Heart right ventricle (tissue), 16 donors: ENCODE data around the gene MTFMT. TPM values are rescaled to one million over a fixed set of nuclear protein-coding genes. Genes with fewer than 3 reads are reported as not detected.

ENCODE experiments used
- ATAC-seq, 8 donors: fragments of 200-7000 bp; cut with Tn5 transposase; one replicate each; pipeline ENCODE4 v1.9.1; 2020; ENCODE audit warnings: mild to moderate bottlenecking in 8 of 8, moderate library complexity in 8 of 8, moderate number of reproducible peaks in 1 of 8
- DNase-seq, 2 donors: peaks; one replicate each; pipeline ENCODE4 v3.0.0-alpha.2; 2020
- H3K27ac ChIP-seq, 10 donors: fragments of 200-600 bp; sonication (generic) in 2 of 10; one replicate each; pipeline versions ENCODE4 v1.5.0 to v1.8.0; 2020 to 2022; ENCODE audit warnings: mild to moderate bottlenecking in 3 of 10
- H3K27me3 ChIP-seq, 7 donors: fragments of 200-600 bp; one replicate each; pipeline ENCODE4 v1.8.0; 2021 to 2022; ENCODE audit warnings: mild to moderate bottlenecking in 2 of 7
- H3K36me3 ChIP-seq, 9 donors: fragments of 200-600 bp; sonication (generic) in 1 of 9; one replicate each; pipeline versions ENCODE4 v1.5.0 to v1.8.0; 2020 to 2022; ENCODE audit warnings: mild to moderate bottlenecking in 2 of 9
- H3K4me1 ChIP-seq, 9 donors: fragments of 200-600 bp; sonication (generic) in 1 of 9; one replicate each; pipeline versions ENCODE4 v1.5.0 to v1.8.0; 2020 to 2022; ENCODE audit warnings: mild to moderate bottlenecking in 4 of 9
- H3K4me3 ChIP-seq, 10 donors: fragments of 200-600 bp; sonication (generic) in 2 of 10; one replicate each; pipeline versions ENCODE4 v1.5.0 to v1.8.0; 2020 to 2022; ENCODE audit warnings: mild to moderate bottlenecking in 7 of 10, moderate library complexity in 2 of 10
- H3K9me3 ChIP-seq, 11 donors: fragments of 200-600 bp in 10 of 11; sonication (generic) in 2 of 11; one replicate each; pipeline versions ENCODE4 v1.5.0 to v1.8.0; 2013 to 2022; ENCODE audit warnings: mild to moderate bottlenecking in 2 of 11, control low read depth in 1 of 11, moderate library complexity in 1 of 11
- WGBS, 2 donors: extraction: QIAGEN DNeasy Blood & Tissue Kit; methylation state at CpG; one replicate each; pipeline ENCODE4 v1.1.7; 2013; ENCODE audit warnings: inconsistent platforms in 1 of 2; 5-methylcytosine and 5-hydroxymethylcytosine counted together
- intact Hi-C, 10 donors: fragments of 100-400 bp; cut with DNase I; formaldehyde crosslinking; loops; one replicate each; pipeline versions ENCODE4 v1.11.1 to v1.14.2; 2022
- polyA plus RNA-seq, 2 donors: library from polyadenylated mRNA; stranded (reverse); fragments of 200-250 nt; gene quantifications; one replicate each; pipeline ENCODE4 v1.2.3, GENCODE V29; 2013
- total RNA-seq, 10 donors: library from RNA; stranded (reverse); fragmentation: NEBNext Ultra II Directional in 3 of 10; extraction: Animal tissue kit (Norgen Biotek cat#: 25700) in 3 of 10; gene quantifications; one replicate each; pipeline versions ENCODE4 v1.2.1 to v1.2.4, GENCODE V29; 2021 to 2023
- TF ChIP-seq, protein P1 (sequence below), 9 donors: fragments of 200-600 bp; sonication (generic) in 2 of 9; IDR thresholded peaks; one replicate each; pipeline versions ENCODE4 v1.5.0 to v1.8.0; 2021 to 2022; ENCODE audit warnings: antibody characterized with exemption in 9 of 9, mild to moderate bottlenecking in 5 of 9, moderate library complexity in 1 of 9
- donor health status: Arrhythmogenic right ventricular cardiomyopathy.
- donor health status: ischemic (EF 13 %, LVEDD 7.1; RV severe dilation, severe dysfunction).
- donor health status: healthy with polysubstance abuse.
- donor health status: DM: no; HTN: yes; CAD: no.
- donor health status: DM: no; HTN: no; CAD: no.
- donor health status: ischemic (EF 25% LVEDD 6.9; RV normal size, moderate dysfunction).
- donor health status: ischemic (EF 25% LVEDD 5.7; RV mildly dilated, moderate dysfunction).
- donor health status: healthy.
- donor health status: DM: yes; HTN: yes; CAD: no.
- donor health status: Ischemic cardiomyopathy.
- donor health status: ischemic (EF 35%, LVEDD 5.7; RV mildly dilated, moderate dysfunction).
- donor health status: nonischemic (EF 11% LVEDD 7.7; RV severe dilation, severe dysfunction).
- donor health status: DM: yes; HTN: yes; CAD: no.
- donor health status: PGD.
- donor health status: ischemic (EF 29% LVEDD 5.4; RV normal size, mild dysfunction).
- donor health status: nonischemic (EF 23%, LVEDD 6.1; RV moderate dilation, normal function).

Gene MTFMT
- total and polyA plus RNA-seq, 12 donors = 5.5 to 21.9 (median 18.2) TPM

DNA sequence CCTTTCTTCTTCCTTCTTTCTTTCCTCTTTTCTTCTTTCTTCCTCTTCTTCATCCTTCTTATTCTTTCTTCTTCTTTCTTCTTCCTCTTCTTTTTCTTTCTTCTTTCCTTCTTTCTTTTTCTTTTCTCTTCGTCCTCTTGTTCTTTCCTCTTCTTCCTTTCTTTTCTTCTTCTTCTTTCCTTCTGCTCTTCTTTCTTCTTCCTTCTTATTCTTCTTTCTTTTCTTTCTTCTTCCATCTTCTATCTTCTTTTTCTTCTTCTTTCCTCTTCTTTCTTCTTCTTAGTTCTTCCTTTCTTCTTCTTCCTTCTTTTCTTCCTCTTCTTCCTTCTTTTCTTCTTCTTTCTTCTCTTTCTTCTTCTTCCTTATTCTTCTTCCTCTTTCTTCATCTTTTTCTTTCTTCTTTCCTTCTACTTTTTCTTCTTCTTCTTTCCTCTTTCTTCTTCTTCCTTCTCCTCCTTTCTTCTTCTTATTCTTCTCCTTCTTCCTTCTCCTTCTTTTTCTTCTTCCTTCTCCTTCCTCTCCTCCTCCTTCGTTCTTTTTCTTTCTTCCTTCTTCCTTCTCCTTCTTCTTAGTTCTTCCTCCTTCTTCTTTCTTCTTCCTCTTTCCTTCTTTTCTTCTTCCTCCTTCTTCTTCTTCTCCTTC is 77.5 kb downstream of the MTFMT start:
- Histone ChIP-seq H3K4me3 (no peak overlapping the region), H3K4me1 (no peaks in the 10 kb centered on the region), H3K27me3 (no peaks in the 10 kb centered on the region), H3K36me3 (peaks cover 0 to 24% (median 11%) of the 10 kb centered on the region in 9 donors), H3K9me3 (peaks cover 0 to 10% (median 0%) of the 10 kb centered on the region in 11 donors), H3K27ac (no peak overlapping the region)
- WGBS, 2 donors = 90 to 94% methylated on average over 2 of the region's 2 CpGs
- ATAC-seq (no peak), DNase-seq (no peak)
- intact Hi-C loops = no loop called here
- TF ChIP-seq, protein P1, sequence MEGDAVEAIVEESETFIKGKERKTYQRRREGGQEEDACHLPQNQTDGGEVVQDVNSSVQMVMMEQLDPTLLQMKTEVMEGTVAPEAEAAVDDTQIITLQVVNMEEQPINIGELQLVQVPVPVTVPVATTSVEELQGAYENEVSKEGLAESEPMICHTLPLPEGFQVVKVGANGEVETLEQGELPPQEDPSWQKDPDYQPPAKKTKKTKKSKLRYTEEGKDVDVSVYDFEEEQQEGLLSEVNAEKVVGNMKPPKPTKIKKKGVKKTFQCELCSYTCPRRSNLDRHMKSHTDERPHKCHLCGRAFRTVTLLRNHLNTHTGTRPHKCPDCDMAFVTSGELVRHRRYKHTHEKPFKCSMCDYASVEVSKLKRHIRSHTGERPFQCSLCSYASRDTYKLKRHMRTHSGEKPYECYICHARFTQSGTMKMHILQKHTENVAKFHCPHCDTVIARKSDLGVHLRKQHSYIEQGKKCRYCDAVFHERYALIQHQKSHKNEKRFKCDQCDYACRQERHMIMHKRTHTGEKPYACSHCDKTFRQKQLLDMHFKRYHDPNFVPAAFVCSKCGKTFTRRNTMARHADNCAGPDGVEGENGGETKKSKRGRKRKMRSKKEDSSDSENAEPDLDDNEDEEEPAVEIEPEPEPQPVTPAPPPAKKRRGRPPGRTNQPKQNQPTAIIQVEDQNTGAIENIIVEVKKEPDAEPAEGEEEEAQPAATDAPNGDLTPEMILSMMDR (IDR thresholded peaks at IDR 0.05) = no peak

Other genes with a start within 250 kb of the MTFMT start
- gene PIF1, start 204.0 kb downstream of the MTFMT start, total RNA-seq = 1 to 10 TPM in 2 of 10 donors, under 1 TPM in 8; 0.22 to 2.9 (median 0.45) TPM
- gene PIF1, start 204.0 kb downstream of the MTFMT start, polyA plus RNA-seq = 1 to 10 TPM in 1 of 2 donors, under 1 TPM in 1; 0.38 to 1.6 TPM
- gene PLEKHO2, start 187.7 kb downstream of the MTFMT start, total RNA-seq = 10 to 100 TPM in 3 of 10 donors, 1 to 10 TPM in 7; 5.9 to 24.2 (median 9.7) TPM
- gene PLEKHO2, start 187.7 kb downstream of the MTFMT start, polyA plus RNA-seq = 10 to 100 TPM in 1 of 2 donors, 1 to 10 TPM in 1; 7.2 to 10.2 TPM
- gene ANKDD1A, start 117.7 kb downstream of the MTFMT start, total RNA-seq = 1 to 10 TPM in 7 of 10 donors, under 1 TPM in 3; 0.70 to 1.9 (median 1.3) TPM
- 1 to 10 TPM; 1.1 to 1.9 TPM for gene ANKDD1A, start 117.7 kb downstream of the MTFMT start, polyA plus RNA-seq
- 10 to 100 TPM; 36.4 to 56.6 (median 45.9) TPM for gene SPG21, start 39.7 kb downstream of the MTFMT start, total RNA-seq
- gene SPG21, start 39.7 kb downstream of the MTFMT start, polyA plus RNA-seq = 10 to 100 TPM; 30.4 to 57.0 TPM
- not detected for gene SLC51B, start 15.7 kb upstream of the MTFMT start, total RNA-seq
- gene SLC51B, start 15.7 kb upstream of the MTFMT start, polyA plus RNA-seq = under 1 TPM in 1 of 2 donors, not detected in 1; 0.43 TPM
- gene RASL12, start 38.4 kb upstream of the MTFMT start, total RNA-seq = 10 to 100 TPM in 7 of 10 donors, 1 to 10 TPM in 3; 4.4 to 20.1 (median 11.8) TPM
- gene RASL12, start 38.4 kb upstream of the MTFMT start, polyA plus RNA-seq = 10 to 100 TPM; 13.1 to 18.7 TPM
- gene KBTBD13, start 47.1 kb upstream of the MTFMT start, total RNA-seq = 10 to 100 TPM in 3 of 10 donors, 1 to 10 TPM in 7; 4.1 to 20.5 (median 4.6) TPM
- gene KBTBD13, start 47.1 kb upstream of the MTFMT start, polyA plus RNA-seq = 1 to 10 TPM in 1 of 2 donors, under 1 TPM in 1; 0.84 to 7.8 TPM
- 1 to 10 TPM in 9 of 10 donors, under 1 TPM in 1; 0.88 to 2.3 (median 1.6) TPM for gene UBAP1L, start 85.6 kb upstream of the MTFMT start, total RNA-seq
- 1 to 10 TPM in 1 of 2 donors, under 1 TPM in 1; 0.65 to 5.3 TPM for gene UBAP1L, start 85.6 kb upstream of the MTFMT start, polyA plus RNA-seq
- 10 to 100 TPM; 12.5 to 25.1 (median 16.1) TPM for gene PDCD7, start 104.2 kb upstream of the MTFMT start, total RNA-seq
- gene PDCD7, start 104.2 kb upstream of the MTFMT start, polyA plus RNA-seq = 10 to 100 TPM in 1 of 2 donors, 1 to 10 TPM in 1; 9.0 to 15.7 TPM
- gene CLPX, start 155.7 kb upstream of the MTFMT start, total RNA-seq = 10 to 100 TPM; 57.8 to 67.6 (median 60.8) TPM
- gene CLPX, start 155.7 kb upstream of the MTFMT start, polyA plus RNA-seq = 10 to 100 TPM in 1 of 2 donors, 1 to 10 TPM in 1; 8.5 to 14.9 TPM
- gene CILP, start 181.8 kb upstream of the MTFMT start, total RNA-seq = 10 to 100 TPM in 4 of 10 donors, 1 to 10 TPM in 6; 3.2 to 45.2 (median 7.3) TPM
- gene CILP, start 181.8 kb upstream of the MTFMT start, polyA plus RNA-seq = 1 to 10 TPM; 2.1 to 8.9 TPM